Amniotic epithelial cell (primary cell): ENCODE measurements around the gene NCBP3.
"Not testable (repeated sequence)": the region's sequence is repeated elsewhere in the genome, so short reads cannot be mapped to it uniquely, and the experiment has no call there.

Experiments used
- DNase-seq: peaks from one replicate; pipeline ENCODE4 v3.0.0-alpha.2; 2010; ENCODE audit warnings: low read depth

Gene NCBP3

GRCh38 chr17:3846437-3847164, 555 bp upstream of the NCBP3 start:
- no peak for DNase-seq

GRCh38 chr17:3845291-3845620, 790 bp downstream of the NCBP3 start:
- DNase-seq, result no peak

- DNase-seq, result not testable (repeated sequence)
These were observed 1.5 kb downstream of the NCBP3 start for GRCh38 chr17:3844556-3844955.

DNA sequence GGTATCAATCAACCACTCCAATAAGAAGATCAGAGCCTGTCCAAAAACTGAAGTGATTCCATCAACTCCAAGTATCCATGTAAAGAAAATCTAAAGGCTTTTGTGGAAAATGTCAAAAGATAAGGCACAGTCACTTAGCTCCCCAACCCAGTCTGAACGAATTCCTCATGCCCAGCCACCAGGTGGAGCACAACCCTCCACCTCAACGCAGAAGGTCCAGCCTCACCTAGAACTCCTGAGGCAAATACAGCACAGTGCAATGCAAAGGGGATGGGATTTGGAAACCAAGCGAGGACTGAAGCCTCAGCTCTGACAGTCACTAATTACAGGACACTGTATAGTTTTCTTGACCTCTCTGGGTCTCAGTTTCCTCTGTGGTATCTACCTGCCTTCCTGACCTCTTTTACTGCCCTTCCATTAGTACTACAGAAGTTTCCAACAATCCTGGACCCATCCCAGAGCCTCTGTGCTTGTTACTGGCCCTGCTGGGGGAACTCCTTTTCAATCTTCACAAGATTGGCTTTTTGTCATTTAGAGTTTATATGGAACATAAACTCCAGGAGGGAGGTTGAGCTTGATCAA, 2.0 kb downstream of the NCBP3 start:
- peak; percentile 29 for DNase-seq

GRCh38 chr17:3838206-3838605, 7.8 kb downstream of the NCBP3 start:
- DNase-seq, result no peak

DNA sequence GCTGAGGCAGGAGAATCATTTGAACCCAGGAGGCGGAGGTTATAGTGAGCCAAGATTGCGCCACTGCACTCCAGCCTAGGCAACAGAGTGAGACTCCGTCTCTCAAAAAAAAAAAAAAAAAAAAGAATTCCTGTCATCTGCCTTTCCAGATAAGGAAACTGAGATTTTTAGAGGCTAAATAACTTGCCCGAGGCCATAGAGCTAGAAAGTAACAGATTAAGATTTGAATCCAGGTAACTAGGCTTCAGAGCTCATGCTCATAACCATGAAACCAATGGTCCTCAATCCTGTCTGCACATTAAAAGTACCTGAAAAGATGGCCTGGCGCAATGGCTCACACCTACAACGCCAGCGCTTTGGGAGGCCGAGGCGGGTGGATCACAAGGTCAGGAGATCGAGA, 9.5 kb downstream of the NCBP3 start:
- no peak for DNase-seq

GRCh38 chr17:3835410-3836229, 10.4 kb downstream of the NCBP3 start:
- DNase-seq, result no peak

DNA sequence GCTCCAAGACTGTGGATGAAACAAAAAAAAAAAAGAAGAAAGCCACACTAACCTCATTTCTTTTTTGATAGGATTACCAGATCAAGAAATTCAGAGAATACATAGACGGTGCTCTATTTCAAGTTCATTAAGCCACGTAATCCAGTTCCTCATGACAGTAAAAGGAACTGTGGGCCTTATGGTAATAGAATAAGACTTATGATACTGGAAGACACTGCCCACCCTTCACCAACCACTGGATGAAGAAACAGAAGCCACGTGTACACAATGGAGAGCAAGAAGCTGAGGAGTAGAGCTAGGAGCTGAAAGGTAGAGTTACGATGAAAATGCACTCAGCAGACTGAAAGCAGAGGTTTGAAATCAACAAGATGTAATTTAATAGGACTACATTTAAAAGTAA, 11.2 kb downstream of the NCBP3 start:
- no peak for DNase-seq

- DNase-seq, result no peak
These were observed 17.2 kb downstream of the NCBP3 start for GRCh38 chr17:3828852-3829232.

DNA sequence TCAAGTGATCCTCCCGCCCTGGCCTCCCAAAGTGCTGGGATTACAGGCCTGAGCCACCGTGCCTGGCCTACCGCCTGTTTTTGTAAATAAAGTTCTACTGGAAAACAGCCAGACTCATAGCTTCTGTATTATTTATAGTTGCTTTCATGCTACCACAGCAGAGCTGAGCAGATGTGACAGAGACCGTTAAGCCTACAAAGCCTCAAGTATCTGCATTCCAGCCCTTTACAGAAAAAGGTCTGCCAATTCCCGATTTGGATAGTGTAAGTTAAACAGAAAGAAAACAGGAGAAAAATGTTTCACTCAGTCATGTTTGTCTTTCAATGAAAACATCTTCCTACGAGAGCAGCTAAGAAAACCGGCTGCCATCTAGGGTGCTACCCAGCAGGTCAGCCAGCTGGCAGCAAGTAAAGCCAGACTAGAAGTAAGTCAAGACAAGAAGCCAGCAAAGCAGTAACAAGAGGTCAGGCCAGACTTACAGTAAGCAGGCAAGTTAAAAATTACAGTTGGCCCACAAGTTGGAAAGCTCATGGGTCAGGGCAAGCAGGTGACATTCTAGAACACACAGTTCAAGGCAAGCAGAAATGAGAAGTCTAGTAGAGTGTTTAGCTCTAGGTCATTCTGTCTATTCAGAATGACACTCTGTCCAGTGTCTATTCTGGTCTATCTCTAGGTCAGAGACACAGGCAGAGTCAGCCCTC, 17.7 kb downstream of the NCBP3 start:
- DNase-seq, result peak; percentile 62

- peak; percentile 73 for DNase-seq
These were observed 18.8 kb downstream of the NCBP3 start for GRCh38 chr17:3827124-3827773.

DNA sequence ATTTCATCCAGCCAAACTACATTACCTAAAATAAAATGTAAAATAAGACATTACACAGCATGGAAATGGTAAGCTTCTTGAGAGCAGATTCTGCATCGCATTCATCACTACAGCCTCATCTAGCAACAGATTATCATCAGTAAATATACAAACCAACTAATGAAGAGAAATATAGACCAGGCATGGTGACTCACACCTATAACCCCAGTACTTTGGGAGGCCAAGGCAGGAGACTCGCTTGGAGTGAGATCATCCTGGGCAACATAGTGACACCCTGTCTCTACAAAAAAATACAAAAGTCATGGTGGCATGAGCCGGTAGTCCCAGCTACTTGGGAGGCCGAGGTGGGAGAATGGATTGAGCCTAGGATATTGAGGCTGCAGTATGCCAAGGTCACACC, 19.9 kb downstream of the NCBP3 start:
- DNase-seq, result peak; percentile 34

DNA sequence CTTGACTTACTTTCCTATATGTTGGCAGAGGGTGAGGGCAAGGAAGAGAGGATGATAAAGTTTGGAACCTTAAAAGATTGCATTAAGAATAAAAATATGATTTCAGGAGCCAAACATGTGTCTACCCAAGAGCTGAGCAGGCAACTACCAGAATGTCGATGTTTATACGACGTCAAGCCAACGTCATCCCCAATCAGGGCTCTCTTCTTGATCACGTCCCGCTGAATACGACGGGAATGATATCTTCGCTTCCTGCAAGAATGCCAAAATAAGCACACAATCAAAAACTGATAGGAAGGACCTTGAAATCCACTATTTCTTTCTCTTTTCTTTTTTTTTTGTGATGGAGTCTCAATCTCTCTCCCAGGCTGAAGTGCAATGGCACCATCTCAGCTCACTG, 24.9 kb downstream of the NCBP3 start:
- DNase-seq, result no peak

- no peak for DNase-seq
These were observed 27.3 kb downstream of the NCBP3 start for GRCh38 chr17:3818786-3819185.

DNA sequence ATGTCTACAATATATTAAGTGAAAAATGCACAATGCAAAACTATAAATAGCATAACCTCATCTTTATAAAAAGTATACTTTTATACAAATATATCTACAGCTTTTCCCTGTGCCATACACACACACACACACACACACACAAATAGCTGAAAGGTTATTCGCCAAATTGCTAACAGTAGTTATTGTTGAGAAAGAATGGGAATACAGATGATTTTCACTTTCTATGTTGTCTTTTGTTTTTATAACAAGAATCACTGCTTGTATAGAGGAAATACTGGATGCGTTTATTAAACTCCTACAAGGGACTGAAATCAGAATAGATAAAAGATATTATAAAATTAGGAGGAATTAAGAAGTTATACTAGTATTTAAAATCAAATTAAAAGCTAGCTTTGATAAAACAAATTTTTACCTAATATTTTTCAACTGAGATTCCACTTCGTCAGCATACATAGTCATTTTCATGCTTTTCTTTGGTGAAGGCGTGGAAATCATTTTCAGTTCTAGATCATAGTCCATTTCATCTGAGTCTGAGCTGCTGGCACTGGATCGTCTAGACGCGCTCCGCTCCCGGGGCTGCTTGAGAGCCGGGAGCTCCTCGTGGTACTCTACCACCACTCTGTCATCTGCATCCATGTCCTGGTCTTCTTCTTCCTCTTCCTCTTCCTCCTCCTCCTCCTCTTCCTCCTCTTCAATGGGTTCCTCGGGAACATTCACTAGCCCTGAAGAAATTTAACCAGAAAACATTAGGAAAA, 28.0 kb downstream of the NCBP3 start:
- DNase-seq, result no peak

DNA sequence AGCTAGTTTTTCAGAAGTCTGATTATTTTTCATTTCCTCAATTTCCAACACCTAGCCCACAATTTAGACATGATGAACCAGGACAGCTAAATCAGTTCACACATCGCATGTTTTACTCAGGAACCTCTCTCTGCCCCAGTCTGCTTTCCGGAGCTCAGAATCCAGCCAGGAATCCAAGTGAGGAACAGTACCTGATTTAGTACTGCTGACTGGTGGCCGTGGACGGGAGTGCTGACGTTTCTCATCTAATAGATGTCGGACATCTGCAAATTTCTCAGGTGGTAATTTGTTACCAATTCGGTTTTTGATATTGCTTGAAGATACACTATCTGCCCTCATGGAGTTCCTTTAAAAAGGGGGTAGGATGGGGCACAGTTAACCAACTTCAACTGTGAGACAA, 30.1 kb downstream of the NCBP3 start:
- no peak for DNase-seq

- DNase-seq, result no peak
These were observed 30.9 kb downstream of the NCBP3 start for GRCh38 chr17:3815122-3815521.

DNA sequence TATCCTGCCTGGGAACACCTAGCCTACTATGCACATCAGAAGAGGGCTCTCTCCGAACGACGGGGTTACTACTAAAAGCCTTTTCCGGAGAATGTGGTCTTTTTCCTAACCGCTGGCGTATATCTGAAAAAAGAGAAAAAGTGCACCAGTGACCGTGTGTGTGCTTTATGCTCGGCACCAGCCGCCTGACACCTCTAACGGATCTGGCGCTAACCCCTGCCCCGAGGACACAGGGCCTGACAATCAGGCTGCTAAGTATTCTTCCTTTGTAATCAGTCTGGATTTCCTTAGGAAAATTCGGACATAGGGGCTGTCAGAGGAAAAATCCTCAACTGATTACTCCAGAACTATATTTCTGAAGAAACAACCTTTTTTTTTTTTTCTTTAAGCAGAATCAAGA, 31.7 kb downstream of the NCBP3 start:
- no peak for DNase-seq

- no peak for DNase-seq
These were observed 32.9 kb downstream of the NCBP3 start for GRCh38 chr17:3813171-3813570.

DNA sequence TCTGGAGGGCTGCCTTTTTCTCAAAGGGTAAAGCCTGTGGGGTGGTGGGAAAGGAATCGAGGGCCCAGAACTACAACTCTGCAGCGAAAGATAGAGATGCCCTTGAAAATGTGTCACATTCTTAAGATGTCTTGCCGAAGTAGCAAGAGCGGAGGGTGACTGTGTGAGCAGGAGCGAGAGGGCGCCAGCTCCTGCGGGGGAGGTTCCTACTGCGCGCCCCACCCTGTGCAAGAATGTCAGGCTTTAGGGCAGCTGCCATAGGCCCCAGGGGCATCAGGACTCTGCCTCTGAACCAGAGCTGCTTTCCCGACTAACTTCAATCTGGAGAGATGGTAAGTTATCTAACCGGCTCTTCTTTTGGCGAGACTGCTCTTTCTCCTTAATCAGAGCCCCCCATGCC, 33.3 kb downstream of the NCBP3 start:
- DNase-seq, result no peak

DNA sequence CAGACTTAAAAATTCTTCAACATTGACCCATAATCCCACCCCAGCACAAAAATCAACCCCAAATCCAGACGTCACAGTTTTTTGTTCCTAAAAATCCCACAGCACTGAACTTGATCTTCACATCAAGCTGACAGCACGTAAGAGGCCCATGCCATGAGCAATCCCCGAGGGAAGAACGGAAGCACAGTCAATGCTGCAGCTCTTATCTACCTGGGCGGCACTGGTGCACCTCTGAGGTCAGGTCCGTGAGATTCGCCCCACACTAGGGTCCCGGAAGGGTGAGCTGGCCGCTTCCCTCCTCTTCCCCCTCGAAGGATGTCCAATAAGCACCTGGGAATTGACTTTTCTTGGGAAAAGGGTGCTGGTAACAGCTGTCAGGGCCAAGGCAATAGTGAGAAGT, 33.8 kb downstream of the NCBP3 start:
- DNase-seq, result no peak

- DNase-seq, result no peak
These were observed 36.0 kb downstream of the NCBP3 start for GRCh38 chr17:3810019-3810418.
